HCT116 (cell line): ENCODE measurements around the gene C22orf39. TPM values are rescaled to one million over a fixed set of nuclear protein-coding genes. Genes with fewer than 3 reads are reported as not detected.

Experiments
- ATAC-seq: fragments of 200-7000 bp; cut with Tn5 transposase; 2 replicates; pipeline ENCODE4 v1.9.1; 2020; ENCODE audit warnings: mild to moderate bottlenecking, moderate library complexity
- BruUV-seq: library from RNA; stranded (reverse); fragments of 400-500 nt; replicated peaks from 2 replicates; lab custom pipeline; 2021; lab: Mats Ljungman, UMichigan
- CTCF ChIA-PET: fragments of 300-600 bp; sonication (Branson Sonifier 250); formaldehyde crosslinking; loops from one replicate; lab custom pipeline; 2021; ENCODE audit warnings: antibody characterized with exemption; lab: Charles Lee
- POLR2A ChIA-PET: fragments of 300-600, 350-600 bp; sonication (Branson Sonifier 250); formaldehyde crosslinking; loops from one replicate; lab custom pipeline; 2021; ENCODE audit warnings: antibody characterized with exemption; lab: Charles Lee
- RAD21 ChIA-PET, 2 experiments: fragments of 300-600 bp; sonication (Branson Sonifier 250); formaldehyde crosslinking; loops; one replicate each; lab custom pipeline; 2023; ENCODE audit warnings: low total read pairs in 2 of 2; ENCODE audit not compliant: uncharacterized antibody in 2 of 2, unreplicated experiment in 2 of 2, low non-redundant PET in 1 of 2; lab: Charles Lee
- DNase-seq: peaks from one replicate; pipeline ENCODE4 v3.0.0-alpha.2; 2010; ENCODE audit warnings: low read depth, low spot score
- H2AFZ ChIP-seq: fragments of 200-600 bp; shearing (Covaris generic), sonication (generic); 2 replicates; pipeline ENCODE4 v1.6.1; 2017; ENCODE audit warnings: low read depth, mixed run types, mixed read lengths, antibody characterized with exemption, low read length; ENCODE audit not compliant: poor library complexity, severe bottlenecking
- H3K27ac ChIP-seq: 2 replicates; pipeline ENCODE4 v1.5.1; 2012; ENCODE audit warnings: low read depth, low read length
- H3K27me3 ChIP-seq: fragments of 200-600 bp; sonication (generic); 2 replicates; pipeline ENCODE4 v1.6.1; 2016; ENCODE audit warnings: mixed run types, low read length, mixed read lengths; ENCODE audit not compliant: insufficient read depth
- H3K36me3 ChIP-seq, 2 experiments: fragments of 200-500 bp in 1 of 2; fragments of 200-600 bp in 1 of 2; sonication (Bioruptor generic) in 1 of 2; sonication (generic) in 1 of 2; 2 replicates each; pipeline versions ENCODE4 v1.5.1 to v1.6.1; 2014 to 2016; ENCODE audit warnings: low read length in 2 of 2, inconsistent platforms in 1 of 2, mixed read lengths in 1 of 2, mixed run types in 1 of 2; ENCODE audit not compliant: insufficient read depth in 2 of 2, control insufficient read depth in 1 of 2
- H3K4me1 ChIP-seq, 2 experiments: fragments of 200-600 bp in 1 of 2; sonication (generic) in 1 of 2; 2 replicates each; pipeline versions ENCODE4 v1.5.1 to v1.6.1; 2012 to 2017; ENCODE audit warnings: low read length in 2 of 2, inconsistent platforms in 1 of 2, mild to moderate bottlenecking in 1 of 2, mixed read lengths in 1 of 2, mixed run types in 1 of 2, moderate library complexity in 1 of 2; ENCODE audit not compliant: insufficient read depth in 2 of 2, control insufficient read depth in 1 of 2
- H3K4me2 ChIP-seq: fragments of 200-600 bp; sonication (generic); 2 replicates; pipeline ENCODE4 v1.6.1; 2017; ENCODE audit warnings: mixed run types, low read length, mixed read lengths
- H3K4me3 ChIP-seq, 2 experiments: fragments of 200-600 bp in 1 of 2; sonication (generic) in 1 of 2; replicated peaks in 1 of 2; 2 replicates each; pipeline ENCODE4 v1.5.1; 2011 to 2016; ENCODE audit warnings: low read length in 2 of 2, control low read depth in 1 of 2, low read depth in 1 of 2, mild to moderate bottlenecking in 1 of 2, mixed read lengths in 1 of 2, mixed run types in 1 of 2
- H3K79me2 ChIP-seq: fragments of 200-600 bp; sonication (generic); 2 replicates; pipeline ENCODE4 v1.6.1; 2017; ENCODE audit warnings: mild to moderate bottlenecking, mixed run types, low read length, moderate library complexity, mixed read lengths; ENCODE audit not compliant: insufficient read depth
- H3K9ac ChIP-seq: fragments of 200-600 bp; sonication (generic); 2 replicates; pipeline ENCODE4 v1.6.1; 2016; ENCODE audit warnings: low read length, mixed read lengths
- H3K9me2 ChIP-seq: fragments of 200-600 bp; sonication (generic), shearing (Covaris generic); 2 replicates; pipeline ENCODE4 v1.6.1; 2017; ENCODE audit warnings: mixed run types, mild to moderate bottlenecking, moderate library complexity; ENCODE audit not compliant: insufficient read depth
- H3K9me3 ChIP-seq, 2 experiments: fragments of 200-500 bp in 1 of 2; fragments of 200-600 bp in 1 of 2; sonication (Bioruptor generic) in 1 of 2; sonication (generic) in 1 of 2; 2 replicates each; pipeline ENCODE4 v1.6.1; 2014 to 2017; ENCODE audit warnings: low read length in 2 of 2, mixed read lengths in 2 of 2, inconsistent platforms in 1 of 2, low read depth in 1 of 2, mild to moderate bottlenecking in 1 of 2, mixed run types in 1 of 2, moderate library complexity in 1 of 2; ENCODE audit not compliant: control insufficient read depth in 1 of 2, insufficient read depth in 1 of 2
- H4K20me1 ChIP-seq: fragments of 200-600 bp; sonication (generic), shearing (Covaris generic); 2 replicates; pipeline ENCODE4 v1.6.1; 2017; ENCODE audit warnings: mixed run types, mild to moderate bottlenecking, moderate library complexity; ENCODE audit not compliant: insufficient read depth
- CBX3 ChIP-seq: IDR thresholded peaks from 2 replicates; pipeline ENCODE4 v1.6.1; 2012; ENCODE audit warnings: low read depth
- ELF1 ChIP-seq: IDR thresholded peaks from 2 replicates; pipeline ENCODE4 v1.6.1; 2012; ENCODE audit warnings: low read depth, borderline replicate concordance
- EZH2 ChIP-seq: fragments of 200-600 bp; sonication (generic); IDR thresholded peaks from 2 replicates; pipeline ENCODE4 v1.6.1; 2017; ENCODE audit warnings: antibody characterized with exemption, mixed run types
- FOSL1 ChIP-seq: IDR thresholded peaks from 2 replicates; pipeline ENCODE4 v1.6.1; 2012; ENCODE audit warnings: low read depth
- JUND ChIP-seq: IDR thresholded peaks from 2 replicates; pipeline ENCODE4 v1.6.1; 2012
- MAX ChIP-seq: IDR thresholded peaks from 2 replicates; pipeline ENCODE4 v1.6.1; 2012
- POLR2A ChIP-seq: IDR thresholded peaks from 2 replicates; pipeline ENCODE4 v1.7.0; 2011; ENCODE audit warnings: borderline replicate concordance; ENCODE audit not compliant: insufficient read depth, insufficient read length; ENCODE audit errors: extremely low read depth
- POLR2AphosphoS5 ChIP-seq: IDR thresholded peaks from 2 replicates; pipeline ENCODE4 v1.6.1; 2011; ENCODE audit warnings: mild to moderate bottlenecking, low read depth, low read length, moderate library complexity
- REST ChIP-seq: IDR thresholded peaks from 2 replicates; pipeline ENCODE4 v1.6.1; 2012; ENCODE audit warnings: low read depth
- SIN3A ChIP-seq: IDR thresholded peaks from 2 replicates; pipeline ENCODE4 v1.6.1; 2012; ENCODE audit warnings: low read depth
- SP1 ChIP-seq: IDR thresholded peaks from 2 replicates; pipeline ENCODE4 v1.6.1; 2012; ENCODE audit warnings: low read depth
- SRF ChIP-seq: IDR thresholded peaks from 2 replicates; pipeline ENCODE4 v1.6.1; 2012; ENCODE audit warnings: low read depth
- ZNF274 ChIP-seq: fragments of 200-500 bp; sonication (Bioruptor generic); IDR thresholded peaks from 2 replicates; pipeline ENCODE4 v1.6.1; 2014; ENCODE audit warnings: mild to moderate bottlenecking, low read depth, low read length, inconsistent platforms
- intact Hi-C: fragments of 100-400 bp; cut with micrococcal nuclease; formaldehyde crosslinking; loops from 2 replicates; pipeline ENCODE4 v1.10.0; 2022
- total RNA-seq: library from RNA; stranded (reverse); gene quantifications from one replicate; pipeline ENCODE4 v1.2.1, GENCODE V29; 2021; ENCODE audit not compliant: unreplicated experiment

The C22orf39 gene
- total RNA-seq, 1 experiment from 2014 or later: 17.7 TPM

GRCh38 chr22:19454156-19454555, 6.6 kb upstream of the C22orf39 start:
- H3K4me3 ChIP-seq: no peak overlapping the region
- DNase-seq (no peak), ATAC-seq (no peak)
- intact Hi-C loops: no loop called here
- peaks cover 3% of the 10 kb centered on the region; the same call in 1 of the 2 replicates for H3K79me2 ChIP-seq
- no peaks in the 10 kb centered on the region for H3K27me3 ChIP-seq
- ChIA-PET POLR2A (no interaction called here), RAD21 (no interaction called here), CTCF (interaction anchor here (1.4 kb wide), 1 partner anchor 20 kb away, joined by 3 read pairs; no protein-coding TSS in a partner anchor)
- H3K9ac ChIP-seq: no peak overlapping the region
- no peaks in the 10 kb centered on the region for H4K20me1 ChIP-seq
- no peaks in the 10 kb centered on the region for H3K9me3 ChIP-seq
- H3K27ac ChIP-seq: no peak overlapping the region
- H3K36me3 ChIP-seq: peaks cover 47 to 51% of the 10 kb centered on the region in 2 experiments
- no peaks in the 10 kb centered on the region for H3K9me2 ChIP-seq
- H3K4me2 ChIP-seq: no peak overlapping the region
- no peak overlapping the region for H2AFZ ChIP-seq
- H3K4me1 ChIP-seq: no peaks in the 10 kb centered on the region
- TF ChIP-seq POLR2AphosphoS5 (no peak), SP1 (no peak), ZNF274 (no peak), REST (no peak), ELF1 (no peak), JUND (no peak), MAX (no peak), CBX3 (no peak), FOSL1 (no peak), SRF (no peak), EZH2 (no peak), SIN3A (no peak), POLR2A (no peak)
- TF ChIP-seq, all 23 proteins: peak for 0
- no TSS peak for BruUV-seq
